ENCODE measurements around the gene POU2F3.
"Not testable (repeated sequence)": the region's sequence is repeated elsewhere in the genome, so short reads cannot be mapped to it uniquely, and the experiment has no call there.

POU2F3 gene

DNA sequence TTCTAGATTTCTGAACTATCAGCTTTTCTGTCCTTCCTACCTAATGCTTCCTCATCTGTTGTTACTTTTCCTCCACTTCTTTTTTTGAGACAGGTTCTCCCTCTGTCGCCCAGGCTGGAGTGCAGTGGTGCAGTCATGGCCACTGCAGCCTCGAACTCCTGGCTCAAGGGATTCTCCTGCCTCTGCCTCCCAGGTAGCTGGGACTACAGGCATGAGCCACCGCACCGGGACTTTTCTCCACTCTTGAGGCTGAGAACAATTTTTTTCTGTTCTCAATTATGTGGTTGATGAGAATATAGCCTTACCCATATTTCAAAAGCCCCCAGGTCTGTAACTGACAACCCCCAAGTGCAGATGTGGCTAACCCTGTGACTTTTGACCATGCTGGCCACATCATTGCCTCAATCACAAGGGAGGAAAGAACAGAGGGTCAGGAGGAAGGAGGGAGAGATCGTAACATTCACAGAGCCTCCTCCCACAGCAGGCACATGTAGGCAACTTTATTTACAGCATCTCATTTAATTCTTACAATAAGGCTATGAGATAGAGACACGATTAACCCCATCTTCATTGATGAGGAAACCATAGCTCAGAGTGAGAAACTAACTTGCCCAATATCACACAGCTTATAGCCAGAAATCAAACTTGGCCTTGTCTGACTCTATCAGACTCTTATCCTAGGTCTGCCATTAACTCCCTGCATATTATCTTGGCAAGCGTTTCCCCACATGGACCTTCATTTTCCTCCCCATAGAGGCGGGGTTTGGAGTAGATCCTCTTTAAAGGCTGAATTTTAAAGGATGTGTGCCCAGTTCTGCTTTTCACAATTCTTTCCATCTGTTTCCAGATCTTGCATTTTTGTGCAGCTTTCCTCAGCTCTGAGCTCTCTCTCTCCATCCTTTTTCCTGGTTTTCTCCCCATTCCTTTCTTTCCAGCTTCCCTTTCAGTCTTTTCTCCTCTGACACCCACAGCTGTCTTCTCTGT lies 9.6 kb downstream of the POU2F3 start:
- DNase-seq (ENCODE audit: low spot score), result no peak

DNA sequence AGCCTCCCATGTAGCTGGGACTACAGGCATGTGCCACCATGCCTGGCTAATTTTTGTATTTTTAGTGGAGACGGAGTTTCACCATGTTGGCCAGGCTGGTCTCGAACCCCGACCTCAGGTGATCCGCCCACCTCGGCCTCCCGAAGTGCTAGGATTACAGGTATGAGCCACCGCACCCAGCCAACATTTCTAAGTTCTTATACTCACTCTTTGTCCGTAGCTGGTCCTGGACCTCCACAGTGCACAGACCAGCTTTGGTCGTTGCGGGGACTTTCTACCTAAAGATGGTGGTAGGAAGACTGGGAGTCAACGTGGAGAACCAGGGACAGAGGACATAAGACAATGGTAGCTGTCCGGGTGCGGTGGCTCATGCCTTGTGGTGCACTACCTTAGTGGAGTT lies 13.4 kb downstream of the POU2F3 start:
- DNase-seq (ENCODE audit: low spot score), result not testable (repeated sequence)

DNA sequence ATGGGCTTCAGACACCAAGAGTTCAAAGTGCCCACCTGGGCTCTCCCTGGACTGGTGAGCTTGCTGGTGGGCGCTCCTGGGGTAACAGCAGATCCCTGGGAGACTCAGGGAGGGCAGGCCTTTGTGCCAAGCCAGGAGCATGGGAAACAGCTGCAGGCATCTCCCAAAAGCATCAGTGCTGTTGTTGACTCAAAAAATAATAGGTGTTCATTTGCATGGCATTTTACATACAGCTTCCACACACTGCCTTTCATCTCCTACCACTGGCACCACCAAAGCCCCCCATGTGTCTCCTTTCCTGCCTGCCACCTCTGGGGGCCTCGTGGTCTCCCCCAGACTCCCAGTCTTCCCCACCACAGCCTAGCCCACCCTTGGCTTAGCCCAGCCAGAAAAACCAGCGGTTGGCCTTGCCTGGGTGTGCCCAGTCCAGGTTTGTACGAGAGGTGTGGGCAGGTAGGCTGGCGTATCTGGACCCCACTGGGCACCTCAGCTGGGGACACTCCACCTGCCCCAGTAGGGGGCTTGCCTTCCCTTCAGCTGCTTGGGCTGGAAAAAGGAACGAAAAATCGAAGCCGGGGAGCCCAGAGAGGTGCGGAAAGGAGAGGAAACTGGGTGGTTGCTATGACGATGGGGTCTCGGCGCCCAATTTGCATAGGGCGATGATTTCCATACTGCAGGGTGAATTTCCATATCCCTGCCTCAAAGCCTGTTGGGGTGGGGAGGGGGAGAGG lies 15.0 kb downstream of the POU2F3 start:
- peak; percentile 82 for DNase-seq (ENCODE audit: low spot score)

DNA sequence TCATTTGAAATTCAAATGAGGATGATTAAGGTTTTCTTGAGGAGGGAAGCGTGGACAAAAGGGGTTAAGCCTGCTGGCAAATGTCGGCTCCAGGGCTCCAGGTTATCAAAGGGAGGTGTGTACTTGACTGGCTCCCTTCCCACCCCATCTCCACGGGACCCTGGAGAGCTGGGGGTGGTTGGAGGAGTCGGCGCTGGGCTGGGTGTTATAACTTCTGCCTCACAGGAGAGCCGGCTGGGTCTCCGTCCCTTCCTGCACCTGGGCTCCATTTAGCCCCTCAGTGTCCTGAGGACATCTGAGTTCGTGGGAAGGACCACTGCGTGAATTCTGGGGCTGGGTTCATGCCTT lies 15.6 kb downstream of the POU2F3 start:
- DNase-seq (ENCODE audit: low spot score), result no peak

DNA sequence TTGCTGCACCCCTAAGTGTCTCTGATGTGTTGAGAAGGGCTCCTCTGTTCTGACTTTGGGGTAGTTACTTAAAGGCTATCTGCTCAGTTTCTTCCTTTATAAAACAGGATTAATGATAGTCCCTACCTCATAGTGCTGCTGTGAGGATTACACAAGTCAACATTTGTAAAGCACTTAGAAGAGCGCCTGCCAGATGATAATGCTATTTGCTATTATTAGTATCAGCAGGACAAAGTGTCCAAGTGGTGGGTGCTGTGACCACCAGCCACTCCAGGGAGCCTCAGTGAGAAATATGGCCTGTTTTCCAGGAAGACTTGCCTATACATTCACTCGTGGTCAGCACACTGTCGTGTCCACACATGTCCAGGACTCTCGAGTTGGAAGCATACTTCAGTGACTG lies 16.2 kb downstream of the POU2F3 start:
- DNase-seq (ENCODE audit: low spot score), result no peak

DNA sequence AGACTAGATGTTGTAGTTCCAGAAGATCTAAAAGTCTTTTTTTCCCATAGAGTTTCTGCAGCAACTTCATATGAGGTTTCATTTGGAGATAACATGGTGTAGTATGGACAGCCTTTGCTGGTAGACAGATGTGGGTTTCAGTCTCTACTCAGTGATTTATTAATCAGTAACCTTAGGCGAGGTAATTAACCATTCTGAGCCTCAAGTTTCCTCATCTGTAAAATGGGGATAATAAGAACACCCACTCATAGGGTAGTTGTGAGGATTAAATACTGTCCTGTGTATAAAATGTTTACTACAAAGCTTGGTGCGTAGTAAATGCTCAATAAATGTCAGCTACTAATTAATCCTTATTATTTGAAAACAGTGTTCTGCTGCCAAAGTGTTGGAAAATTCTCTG lies 16.8 kb downstream of the POU2F3 start:
- DNase-seq (ENCODE audit: low spot score), result no peak

DNA sequence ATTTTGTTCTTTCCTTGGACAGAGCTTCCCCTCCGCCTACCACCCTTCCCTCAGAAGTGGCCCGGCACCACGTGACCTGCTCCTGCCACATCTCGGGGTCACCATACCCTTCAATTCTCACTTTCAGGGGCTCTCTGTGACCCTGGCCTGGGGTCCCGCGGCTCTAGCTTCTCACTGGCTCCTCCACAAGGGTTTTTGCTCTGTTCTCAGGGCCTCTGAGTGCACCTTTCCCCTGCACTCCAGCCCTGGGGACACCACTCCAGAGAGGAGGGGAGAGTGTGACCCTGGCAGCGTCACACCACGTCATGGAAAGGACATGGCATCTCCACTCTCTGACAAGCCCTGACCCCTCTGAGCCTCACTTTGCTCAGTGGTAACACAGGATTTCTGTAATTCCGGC lies 17.4 kb downstream of the POU2F3 start:
- DNase-seq (ENCODE audit: low spot score), result no peak

DNA sequence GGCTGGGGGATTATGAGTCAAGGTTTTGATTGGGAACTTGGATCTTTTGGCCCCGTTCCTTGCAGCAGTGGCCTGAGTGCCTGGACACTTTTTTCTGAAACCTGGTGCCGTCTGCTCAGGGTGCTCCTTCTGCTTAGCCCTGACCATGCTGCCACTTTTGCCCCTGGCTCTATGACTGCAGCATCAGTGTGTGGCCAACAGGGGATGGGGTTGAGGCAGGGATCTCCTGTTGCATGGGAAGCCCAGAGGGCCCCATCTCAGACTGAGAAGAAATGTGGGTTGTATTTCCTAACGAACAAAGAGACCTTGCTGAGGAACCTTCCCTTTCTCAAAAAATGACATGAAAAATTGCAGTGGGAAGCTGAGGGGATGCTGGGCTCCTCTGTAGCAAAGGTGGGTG lies 18.7 kb downstream of the POU2F3 start:
- no peak for DNase-seq (ENCODE audit: low spot score)

DNA sequence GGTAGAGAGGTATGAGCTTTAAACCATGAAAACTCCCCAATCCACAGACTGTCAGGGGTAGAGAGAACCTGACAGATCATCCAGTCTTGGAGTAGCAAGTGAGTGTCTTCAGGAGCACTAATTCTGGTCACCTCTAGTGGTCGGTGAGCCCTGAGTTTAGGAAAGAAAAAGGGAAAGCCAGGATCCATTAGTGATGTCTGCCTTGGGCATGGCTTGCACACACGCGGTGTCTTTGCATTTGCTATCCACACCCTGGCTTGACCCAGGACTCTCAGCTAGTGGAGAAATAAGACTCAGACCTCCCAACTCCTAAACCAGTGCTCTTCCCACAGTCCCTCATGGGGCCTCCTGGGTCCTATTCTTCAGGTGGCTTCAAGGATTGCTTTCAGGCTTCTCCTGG lies 19.3 kb downstream of the POU2F3 start:
- no peak for DNase-seq (ENCODE audit: low spot score)

DNA sequence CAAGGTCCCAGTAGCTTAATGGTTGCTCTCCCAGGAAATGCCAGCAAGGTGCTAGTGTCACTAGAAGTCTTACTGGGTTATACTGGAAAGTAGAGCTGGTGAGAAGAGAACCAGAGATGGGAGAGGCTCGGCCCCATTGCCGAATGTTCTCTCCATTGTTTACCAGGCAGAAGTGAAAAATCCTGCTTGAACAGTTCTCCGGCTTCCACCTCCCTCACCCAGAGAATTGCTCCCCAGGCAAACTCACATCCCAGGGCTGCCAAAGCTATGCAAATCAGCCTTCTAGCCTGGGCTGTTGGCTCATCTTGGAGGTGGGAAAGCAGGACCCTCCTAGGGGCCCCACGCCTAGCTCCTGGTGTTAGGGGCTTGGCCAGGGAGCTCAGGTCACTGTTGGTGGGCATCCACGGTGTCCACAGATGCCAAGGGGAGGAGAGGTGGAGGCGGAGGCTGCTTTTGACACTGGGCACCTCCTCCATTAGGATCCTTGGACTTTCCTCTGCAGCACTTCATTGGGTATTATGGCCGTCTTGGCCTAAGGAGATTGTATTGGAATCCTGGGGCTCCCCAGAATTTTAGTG lies 20.1 kb downstream of the POU2F3 start:
- no peak for DNase-seq (ENCODE audit: low spot score)

DNA sequence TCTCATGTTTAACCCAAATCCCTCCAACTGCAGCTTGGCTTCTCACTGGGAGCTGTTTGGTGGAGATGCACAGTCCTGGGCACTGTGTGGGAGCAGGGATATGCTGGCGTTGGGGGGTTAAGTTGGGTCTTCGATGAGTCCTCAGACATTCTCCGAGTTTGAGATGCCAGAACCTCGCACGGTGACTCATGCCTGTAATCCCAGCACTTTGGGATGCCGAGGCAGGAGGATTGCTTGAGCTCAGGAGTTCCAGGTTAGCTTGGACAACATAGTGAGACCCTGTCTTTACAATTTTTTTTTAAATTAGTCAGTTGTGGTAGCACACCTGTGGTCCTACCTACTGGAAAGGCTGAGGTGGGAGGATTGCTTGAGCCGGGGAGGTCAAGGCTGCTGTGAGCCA lies 20.7 kb downstream of the POU2F3 start:
- DNase-seq (ENCODE audit: low spot score), result no peak

DNA sequence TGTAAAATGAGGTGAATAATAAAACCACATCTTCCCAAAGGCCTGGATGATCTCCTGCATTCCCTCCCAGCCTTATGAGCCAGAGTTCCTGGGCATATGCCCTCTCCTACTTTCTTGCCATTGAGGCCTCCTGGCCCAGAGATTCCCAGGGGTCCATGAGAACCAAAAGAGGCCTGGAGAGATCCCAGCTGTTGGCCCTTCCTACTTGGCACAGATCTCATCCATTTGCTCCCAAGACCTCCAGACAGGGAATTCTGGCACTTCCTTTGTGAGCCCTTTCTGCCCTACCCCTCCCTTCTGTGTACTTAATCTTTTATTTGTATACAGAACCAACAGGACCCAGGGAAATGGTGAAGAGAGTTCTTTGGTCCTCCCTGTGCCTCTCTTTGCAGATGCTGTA lies 21.4 kb downstream of the POU2F3 start:
- no peak for DNase-seq (ENCODE audit: low spot score)

DNA sequence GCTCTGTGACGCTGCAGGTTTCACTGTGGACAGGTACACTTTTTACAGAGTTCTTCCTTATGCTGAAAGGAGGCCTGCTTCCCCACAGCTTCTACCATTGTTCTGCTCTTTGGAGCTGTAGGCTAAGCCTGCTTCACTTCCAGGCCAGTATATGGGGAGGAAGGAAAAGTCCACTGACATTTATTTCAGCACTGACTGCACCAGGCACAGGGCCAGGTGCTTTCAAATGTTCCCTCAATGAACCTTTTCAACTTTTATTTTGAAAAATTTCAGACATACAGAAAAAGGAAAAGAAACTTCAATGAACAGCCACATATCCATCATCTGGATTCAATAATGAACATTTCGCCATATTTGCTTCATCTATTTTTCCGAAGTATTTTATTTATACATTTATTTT lies 22.0 kb downstream of the POU2F3 start:
- no peak for DNase-seq (ENCODE audit: low spot score)

DNA sequence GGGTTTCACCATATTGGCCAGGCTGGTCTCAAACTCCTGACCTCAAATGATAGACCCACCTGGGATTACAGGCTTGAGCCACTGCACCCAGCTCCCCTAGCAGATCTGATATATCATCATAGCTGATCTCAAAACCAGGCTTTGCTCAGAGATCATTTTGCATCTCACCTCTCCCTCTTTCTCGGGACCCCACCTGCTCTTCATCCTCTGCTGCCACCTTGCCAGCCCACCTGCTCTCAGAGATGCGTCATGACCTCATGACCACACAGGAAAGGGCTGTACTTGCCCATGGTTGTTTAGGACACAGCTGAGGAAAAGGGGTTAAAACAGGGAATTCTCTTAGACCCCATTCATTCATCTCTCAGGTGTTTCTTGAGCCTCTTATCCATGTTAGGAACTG lies 27.4 kb downstream of the POU2F3 start:
- no peak for DNase-seq (ENCODE audit: low spot score)

DNA sequence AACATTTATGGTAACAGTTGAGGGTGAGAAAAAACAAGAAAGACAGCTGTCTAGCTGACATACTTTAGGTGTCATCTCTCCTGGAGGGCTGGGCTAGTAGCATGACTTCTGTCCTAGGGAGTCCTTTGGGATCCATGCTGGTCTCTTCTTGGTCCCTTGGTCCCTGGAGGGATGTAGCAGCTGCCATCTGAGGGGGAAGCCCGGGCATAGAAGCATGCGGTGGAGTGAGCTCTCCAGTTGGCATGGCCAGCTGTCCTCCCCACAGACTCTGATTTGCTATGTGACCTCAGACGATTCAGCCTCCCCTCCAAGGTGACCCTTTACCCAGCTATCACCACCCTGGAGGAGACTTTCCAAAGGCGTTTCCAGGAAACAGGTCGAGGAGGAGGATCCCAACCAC lies 28.7 kb downstream of the POU2F3 start:
- no peak for DNase-seq (ENCODE audit: low spot score)

DNA sequence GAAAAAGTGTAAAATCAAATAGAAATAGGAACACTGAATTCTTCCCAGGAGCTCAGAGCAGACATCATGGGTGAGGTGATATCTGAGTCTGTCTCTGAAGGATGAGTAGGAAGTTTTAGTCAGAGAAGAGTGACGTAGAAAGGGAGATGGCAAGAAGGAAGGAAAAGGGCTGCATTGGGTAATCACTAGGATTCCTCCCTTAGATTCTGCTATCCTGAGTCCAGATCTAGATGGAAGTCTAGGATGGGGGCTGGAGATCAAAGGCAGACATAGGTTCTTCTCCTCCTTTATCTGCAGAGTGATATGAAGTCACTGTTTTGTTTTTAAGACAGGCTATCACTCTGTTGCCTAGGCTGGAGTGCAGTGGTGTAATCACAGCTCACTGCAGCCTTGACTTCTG lies 30.4 kb downstream of the POU2F3 start:
- no peak for DNase-seq (ENCODE audit: low spot score)

DNA sequence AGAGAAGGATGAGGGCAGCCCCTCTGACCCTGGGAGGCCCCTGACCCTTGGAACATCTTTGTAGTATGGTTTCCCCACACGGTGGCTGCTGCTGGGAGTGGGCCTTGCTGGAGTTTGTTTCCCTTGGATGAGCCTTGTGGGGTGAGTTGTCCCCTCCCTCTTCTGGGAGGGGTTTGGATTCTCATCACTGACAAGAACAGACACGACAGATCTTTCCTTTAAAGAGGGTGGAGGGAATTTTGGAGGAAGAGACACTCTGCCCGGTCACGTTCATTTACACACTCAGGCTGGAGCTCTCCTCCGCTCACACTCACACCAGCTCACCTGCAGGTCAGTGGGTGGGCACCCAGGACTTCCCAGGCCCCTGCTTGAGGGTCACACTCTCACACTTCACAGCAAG lies 31.7 kb downstream of the POU2F3 start:
- DNase-seq (ENCODE audit: low spot score), result no peak

DNA sequence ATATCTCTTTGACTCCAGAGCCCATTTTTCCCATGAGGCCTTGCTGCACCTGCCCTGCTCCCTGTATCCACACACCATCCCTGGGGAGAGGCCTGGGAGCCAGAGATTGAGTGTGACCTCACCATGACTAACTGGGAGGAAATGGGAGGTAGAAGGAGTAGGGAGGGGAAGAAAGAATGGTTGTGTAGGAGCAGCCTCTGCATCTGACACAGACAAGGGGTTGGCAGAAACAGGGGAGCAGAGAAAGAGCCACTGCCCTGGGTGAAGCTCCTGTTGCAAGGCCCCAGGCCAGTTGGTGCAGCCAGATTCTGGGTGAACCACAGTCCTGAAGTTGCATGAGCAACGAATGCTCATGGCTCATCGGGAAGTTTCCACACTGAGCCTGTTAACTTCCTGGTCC lies 32.4 kb downstream of the POU2F3 start:
- no peak for DNase-seq (ENCODE audit: low spot score)

DNA sequence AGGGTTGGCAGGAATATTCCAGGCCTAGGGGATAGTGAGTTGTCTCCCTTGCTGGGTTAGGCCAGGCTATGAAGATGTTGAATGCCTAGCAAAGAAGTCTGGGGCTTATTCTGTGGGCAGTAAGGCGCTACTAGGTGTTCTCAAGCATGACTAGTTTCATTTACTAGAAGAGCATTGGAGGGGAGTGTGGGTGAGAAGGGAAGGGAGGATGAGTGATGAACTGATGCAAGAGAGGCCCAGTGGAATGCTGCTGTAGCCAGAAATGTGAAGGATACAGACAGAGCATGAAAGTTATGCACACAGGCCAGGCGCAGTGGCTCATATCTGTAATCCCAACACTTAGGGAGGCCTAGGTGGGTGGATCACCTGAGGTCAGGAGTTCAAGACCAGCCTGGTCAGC lies 33.5 kb downstream of the POU2F3 start:
- DNase-seq (ENCODE audit: low spot score), result no peak

DNA sequence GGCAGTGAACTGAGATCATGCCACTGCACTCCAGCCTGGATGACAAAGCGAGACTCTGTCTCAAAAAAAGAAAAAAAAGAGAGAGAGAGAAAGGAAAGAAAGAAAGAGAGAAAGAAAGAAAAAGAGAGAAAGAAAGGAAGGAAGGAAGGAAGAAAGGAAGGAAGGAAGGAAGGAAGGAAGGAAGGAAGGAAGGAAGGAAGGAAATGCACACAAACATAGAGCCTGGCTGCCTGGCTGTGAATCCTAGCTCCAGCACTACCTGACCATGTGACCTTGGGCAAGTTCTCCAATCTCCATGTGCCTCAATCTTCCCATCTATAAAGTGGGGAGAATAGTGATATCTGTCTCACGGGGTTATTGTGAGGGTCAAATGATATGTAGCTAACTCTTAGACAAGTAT lies 34.0 kb downstream of the POU2F3 start:
- DNase-seq (ENCODE audit: low spot score), result not testable (repeated sequence)

DNA sequence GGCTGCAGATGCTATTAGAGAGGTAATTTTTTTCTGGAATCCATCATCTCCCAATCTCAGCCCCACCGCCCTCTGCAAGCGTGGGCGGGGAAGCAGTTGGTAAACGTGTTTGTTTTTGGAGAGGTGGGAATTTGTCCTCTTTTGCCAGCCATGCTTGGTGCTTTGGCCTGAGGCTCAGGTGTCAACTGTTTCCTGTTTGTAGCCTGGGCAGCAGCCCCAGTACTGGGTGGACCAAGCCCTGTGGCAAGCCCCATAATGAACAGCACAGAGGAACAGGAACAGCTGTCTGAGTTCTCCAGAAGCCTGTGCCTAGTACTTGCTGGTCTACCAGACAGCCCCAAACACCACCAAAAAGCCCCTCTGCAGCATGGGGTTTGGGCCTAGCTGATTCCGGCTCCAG lies 39.6 kb downstream of the POU2F3 start:
- no peak for DNase-seq (ENCODE audit: low spot score)

DNA sequence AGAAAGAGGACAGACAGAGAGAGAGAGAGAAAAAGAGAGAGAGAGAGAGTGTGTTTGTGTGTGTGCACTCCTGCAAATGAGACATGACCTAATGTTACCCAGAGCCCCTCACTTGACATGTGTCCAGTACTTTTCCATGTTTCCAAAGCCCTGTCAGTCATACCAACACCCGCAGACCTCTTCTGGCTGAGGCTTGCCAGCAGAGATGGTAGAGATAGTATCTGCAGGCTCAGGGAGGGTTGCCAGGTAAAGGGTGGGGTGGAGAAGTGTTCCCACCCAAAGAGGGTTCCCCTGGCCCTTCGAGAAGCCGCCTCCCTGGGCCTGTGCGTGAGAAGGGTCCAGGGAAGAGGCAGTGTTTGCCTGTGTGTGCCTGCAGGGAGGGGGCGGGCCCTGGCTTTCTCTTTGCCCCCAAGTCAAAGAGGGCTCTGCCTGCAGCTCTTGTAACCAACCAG lies 40.7 kb downstream of the POU2F3 start:
- no peak for DNase-seq (ENCODE audit: low spot score)

DNA sequence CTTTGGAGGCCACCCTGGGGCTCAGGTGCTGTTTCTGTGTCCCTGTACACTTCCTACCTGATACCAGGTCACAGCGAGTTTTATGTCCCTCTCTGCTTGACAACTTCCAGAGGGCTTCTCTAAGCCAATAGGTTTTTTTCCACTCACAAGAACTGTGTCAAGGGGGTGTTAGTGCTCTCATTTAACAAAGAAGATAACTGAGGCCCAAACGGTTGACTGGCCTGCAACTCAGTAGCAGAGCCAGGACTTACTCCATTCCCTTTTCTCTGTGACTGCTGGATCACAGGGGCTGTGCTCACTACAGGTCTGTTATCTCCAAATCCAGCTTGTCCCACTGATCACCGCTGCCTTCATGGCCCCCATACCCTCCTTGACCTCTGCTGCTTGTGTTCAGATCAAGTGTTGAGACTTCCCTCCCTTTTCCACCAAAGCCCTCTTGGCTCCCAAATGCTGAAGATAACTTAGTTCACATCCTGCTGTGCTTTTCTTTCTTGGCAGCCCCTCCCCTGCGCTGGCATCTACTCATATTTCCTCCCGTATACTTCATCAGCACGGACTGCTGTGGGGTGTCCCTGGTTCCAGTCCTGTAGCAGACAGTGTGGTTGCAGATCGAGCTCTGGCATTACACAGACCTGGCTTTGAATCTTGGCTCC lies 41.3 kb downstream of the POU2F3 start:
- no peak for DNase-seq (ENCODE audit: low spot score)
